ENCODE results near the gene POU5F2. TPM values are rescaled to one million over a fixed set of nuclear protein-coding genes. Genes with fewer than 3 reads are reported as not detected.

Gene POU5F2
- total and polyA plus RNA-seq, 2 of the 8 experiments (the other 6 are each of a cell fraction or from before 2014, with no cell fraction given) = 0.06 to 0.08 TPM

- TF ChIP-seq CBX5 (IDR thresholded peaks at IDR 0.05; ENCODE audit: low read depth, low read length) (no peak), EP300 (IDR thresholded peaks at IDR 0.05; ENCODE audit: borderline replicate concordance in 1 of 2, low read depth in 2 of 2, low read length in 2 of 2) (no peak)
Measured at GRCh38 chr5:93724791-93725190, 16.6 kb downstream of the POU5F2 start (continued).
